Suprapubic skin (tissue), 4 donors: Measurements from ENCODE around the gene NIPAL3. TPM values are rescaled to one million over a fixed set of nuclear protein-coding genes. Genes with fewer than 3 reads are reported as not detected.

Experiments used
- DNase-seq, 2 donors: peaks; one replicate each; pipeline ENCODE4 v3.0.0-alpha.2; 2019; ENCODE audit warnings: low spot score in 2 of 2
- H3K27ac ChIP-seq: fragments of 200-600 bp; sonication (generic); one replicate; pipeline ENCODE4 v1.5.1; 2019
- H3K27me3 ChIP-seq: fragments of 200-600 bp; sonication (generic); one replicate; pipeline ENCODE4 v1.5.1; 2019
- H3K36me3 ChIP-seq: fragments of 200-600 bp; sonication (generic); one replicate; pipeline ENCODE4 v1.5.1; 2019
- H3K4me1 ChIP-seq: fragments of 200-600 bp; sonication (generic); one replicate; pipeline ENCODE4 v1.5.1; 2019
- H3K4me3 ChIP-seq: fragments of 200-600 bp; sonication (generic); one replicate; pipeline ENCODE4 v1.5.1; 2019; ENCODE audit warnings: mild to moderate bottlenecking
- H3K9me3 ChIP-seq: fragments of 200-600 bp; sonication (generic); one replicate; pipeline ENCODE4 v1.5.1; 2019
- CTCF ChIP-seq, 2 donors: fragments of 200-600 bp in 1 of 2; fragments of 450-650 bp in 1 of 2; sonication (generic) in 1 of 2; IDR thresholded peaks; one replicate each; pipeline ENCODE4 v1.5.1; 2016 to 2019; ENCODE audit warnings: antibody characterized with exemption in 2 of 2, mild to moderate bottlenecking in 1 of 2, moderate library complexity in 1 of 2
- EP300 ChIP-seq: sonication (generic); formaldehyde crosslinking; IDR thresholded peaks from one replicate; pipeline ENCODE4 v1.6.1; 2017; ENCODE audit warnings: antibody characterized with exemption
- POLR2A ChIP-seq, 2 donors: fragments of 450-650 bp; IDR thresholded peaks; one replicate each; pipeline ENCODE4 v1.6.1; 2017; ENCODE audit warnings: antibody characterized with exemption in 2 of 2, mild to moderate bottlenecking in 2 of 2, moderate library complexity in 2 of 2
- POLR2AphosphoS5 ChIP-seq, 3 donors: sonication (generic); formaldehyde crosslinking; IDR thresholded peaks; one replicate each; pipeline ENCODE4 v1.6.1; 2017; ENCODE audit warnings: antibody characterized with exemption in 3 of 3
- WGBS: methylation state at CpG from one replicate; pipeline ENCODE4 v1.1.5; 2018; 5-methylcytosine and 5-hydroxymethylcytosine counted together
- total RNA-seq, 4 donors: library from RNA; depleted of rRNA; stranded (reverse); fragments of >200 nt; gene quantifications; one replicate each; pipeline ENCODE4 v1.1.0, GENCODE V29; 2016

NIPAL3 gene
- total RNA-seq, 4 donors from 2014 or later: 42.4 to 75.4 (median 64.6) TPM

DNA sequence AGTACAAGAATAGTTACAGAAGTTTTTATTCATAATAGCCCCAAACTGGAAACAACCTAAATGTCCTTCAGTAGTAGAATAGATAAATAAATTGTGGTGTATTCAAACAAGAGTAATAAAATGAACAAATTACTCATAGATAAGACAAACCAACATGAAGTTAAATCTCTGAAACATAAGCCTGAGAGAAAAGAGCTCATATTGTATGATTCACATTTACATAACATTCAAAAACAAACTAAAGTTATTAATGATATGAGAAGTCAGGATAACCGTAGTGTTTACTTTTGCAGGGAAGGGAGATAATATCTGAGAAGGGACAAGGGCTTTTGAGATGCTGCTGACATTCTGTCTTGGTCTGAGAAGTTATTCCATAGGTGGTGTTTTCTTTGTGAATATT, 15.5 kb upstream of the NIPAL3 start:
- Histone ChIP-seq H3K9me3 (no peaks in the 10 kb centered on the region), H3K4me3 (no peak overlapping the region), H3K36me3 (peaks cover 12% of the 10 kb centered on the region), H3K4me1 (no peaks in the 10 kb centered on the region), H3K27me3 (no peaks in the 10 kb centered on the region), H3K27ac (no peak overlapping the region)
- DNase-seq: no peak
- 85% methylated on average over 1 of the region's 1 CpG for WGBS
- TF ChIP-seq POLR2AphosphoS5 (IDR thresholded peaks at IDR 0.05): no peak
- no peak for TF ChIP-seq POLR2A (IDR thresholded peaks at IDR 0.05)
- no peak for TF ChIP-seq CTCF (IDR thresholded peaks at IDR 0.05)
- TF ChIP-seq EP300: no peak

- 83% methylated on average over 4 of the region's 4 CpGs for WGBS
Observed at GRCh38 chr1:24403806-24404205, 11.8 kb upstream of the NIPAL3 start.

GRCh38 chr1:24406788-24407187, 8.8 kb upstream of the NIPAL3 start:
- WGBS: 88% methylated on average over 1 of the region's 1 CpG
- no peak overlapping the region for H3K4me3 ChIP-seq
- peaks cover 10% of the 10 kb centered on the region for H3K4me1 ChIP-seq
- no peaks in the 10 kb centered on the region for H3K27me3 ChIP-seq
- DNase-seq: no peak
- TF ChIP-seq POLR2A (IDR thresholded peaks at IDR 0.05): no peak
- TF ChIP-seq EP300: no peak
- no peak for TF ChIP-seq POLR2AphosphoS5 (IDR thresholded peaks at IDR 0.05)
- H3K27ac ChIP-seq: no peak overlapping the region
- H3K9me3 ChIP-seq: no peaks in the 10 kb centered on the region
- no peaks in the 10 kb centered on the region for H3K36me3 ChIP-seq

More at GRCh38 chr1:24403806-24404205, 11.8 kb upstream of the NIPAL3 start:
- H3K4me3 ChIP-seq: no peak overlapping the region
- no peak for DNase-seq
- H3K36me3 ChIP-seq: peaks cover 12% of the 10 kb centered on the region
- H3K27me3 ChIP-seq: no peaks in the 10 kb centered on the region
- TF ChIP-seq POLR2A (IDR thresholded peaks at IDR 0.05): no peak
- no peak for TF ChIP-seq POLR2AphosphoS5 (IDR thresholded peaks at IDR 0.05)
- TF ChIP-seq EP300: no peak
- TF ChIP-seq CTCF (IDR thresholded peaks at IDR 0.05): no peak
- no peak overlapping the region for H3K27ac ChIP-seq
- H3K9me3 ChIP-seq: no peaks in the 10 kb centered on the region
- no peaks in the 10 kb centered on the region for H3K4me1 ChIP-seq

DNA sequence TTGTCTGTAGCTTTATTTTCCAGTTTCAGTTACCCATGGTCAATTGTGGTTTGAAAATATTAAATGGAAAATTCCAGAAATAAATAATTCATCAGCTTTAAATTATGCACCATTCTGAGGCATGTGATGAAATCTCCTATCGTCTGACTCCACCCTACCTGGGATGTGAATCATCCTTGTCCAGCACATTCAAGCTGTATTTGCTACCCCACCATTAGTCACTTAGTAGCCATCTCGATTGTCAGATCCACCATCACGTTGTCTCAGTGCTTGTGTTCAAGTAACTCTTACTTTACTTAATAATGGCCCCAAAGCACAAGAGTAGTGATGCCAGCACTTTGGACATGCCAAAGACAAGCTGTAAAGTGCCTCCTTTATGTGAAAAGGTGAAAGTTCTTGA, 6.1 kb upstream of the NIPAL3 start:
- Histone ChIP-seq H3K27me3 (no peaks in the 10 kb centered on the region), H3K27ac (no peak overlapping the region)
- WGBS: 47% methylated on average over 3 of the region's 3 CpGs

DNA sequence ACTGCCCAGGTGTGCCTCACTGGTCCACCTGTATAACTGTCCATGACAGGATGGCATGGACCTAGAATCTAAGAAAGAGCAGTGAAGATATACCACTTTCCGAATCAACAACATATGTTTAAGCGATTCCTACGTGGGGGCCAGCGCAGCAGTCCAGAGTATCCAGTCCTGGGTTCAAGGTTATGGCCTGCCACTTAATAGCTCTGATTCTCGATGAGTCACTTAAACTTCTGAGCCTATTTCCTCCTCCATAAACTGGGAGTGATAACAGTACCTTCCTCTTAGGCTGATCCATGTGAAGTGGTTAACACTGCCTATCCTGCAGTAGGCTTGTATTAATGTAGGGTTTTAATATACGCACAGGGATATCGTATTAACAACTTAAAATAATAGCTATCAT, 4.9 kb upstream of the NIPAL3 start:
- Histone ChIP-seq H3K4me1 (peaks cover 34% of the 10 kb centered on the region), H3K4me3 (no peak overlapping the region), H3K36me3 (no peaks in the 10 kb centered on the region), H3K27ac (no peak overlapping the region), H3K27me3 (no peaks in the 10 kb centered on the region), H3K9me3 (no peaks in the 10 kb centered on the region)
- TF ChIP-seq CTCF (IDR thresholded peaks at IDR 0.05) (no peak), POLR2AphosphoS5 (IDR thresholded peaks at IDR 0.05) (no peak), EP300 (no peak), POLR2A (IDR thresholded peaks at IDR 0.05) (no peak)
- 94% methylated on average over 7 of the region's 7 CpGs for WGBS
- no peak for DNase-seq

More for the DNA sequence above, 6.1 kb upstream of the NIPAL3 start:
- no peak for TF ChIP-seq POLR2A (IDR thresholded peaks at IDR 0.05)
- Histone ChIP-seq H3K36me3 (no peaks in the 10 kb centered on the region), H3K4me3 (no peak overlapping the region), H3K9me3 (no peaks in the 10 kb centered on the region), H3K4me1 (peaks cover 26% of the 10 kb centered on the region)
- no peak for DNase-seq

DNA sequence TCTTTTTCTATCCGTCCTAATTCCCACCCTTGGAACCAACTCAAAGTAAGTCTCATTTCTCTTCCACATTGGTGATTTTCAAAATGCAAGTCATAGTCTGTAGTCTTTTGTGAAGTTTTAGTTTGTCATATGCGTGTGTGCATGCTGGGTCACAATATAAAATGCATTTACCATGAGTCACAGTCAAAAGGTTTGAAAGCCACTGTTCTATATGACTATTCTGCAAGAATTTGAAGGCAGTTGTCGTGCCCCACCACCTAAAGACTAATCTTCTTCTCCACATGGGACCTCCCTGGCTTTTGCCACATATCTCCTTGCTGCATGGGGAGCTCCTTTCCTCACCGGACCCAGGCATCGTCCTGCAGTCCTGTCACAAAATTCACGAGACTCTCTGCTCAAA, 3.6 kb upstream of the NIPAL3 start:
- TF ChIP-seq EP300: no peak
- TF ChIP-seq POLR2A (IDR thresholded peaks at IDR 0.05): no peak
- TF ChIP-seq CTCF (IDR thresholded peaks at IDR 0.05): no peak
- TF ChIP-seq POLR2AphosphoS5 (IDR thresholded peaks at IDR 0.05): no peak
- no peaks in the 10 kb centered on the region for H3K27me3 ChIP-seq
- H3K9me3 ChIP-seq: no peaks in the 10 kb centered on the region
- H3K27ac ChIP-seq: no peak overlapping the region
- no peak for DNase-seq
- H3K4me1 ChIP-seq: peaks cover 43% of the 10 kb centered on the region
- no peak overlapping the region for H3K4me3 ChIP-seq
- no peaks in the 10 kb centered on the region for H3K36me3 ChIP-seq
- 74% methylated on average over 6 of the region's 6 CpGs for WGBS
